B cell (primary cell): ENCODE measurements around the gene RANBP9. TPM values are rescaled to one million over a fixed set of nuclear protein-coding genes. Genes with fewer than 3 reads are reported as not detected.

Experiments
- ATAC-seq: fragments of 200-7000 bp; cut with Tn5 transposase; one replicate; pipeline ENCODE4 v1.10.0; 2021; ENCODE audit warnings: low read depth, mild to moderate bottlenecking, moderate number of reproducible peaks, moderate library complexity
- CTCF ChIA-PET: fragments of 350-600 bp; sonication (Branson Sonifier 250); formaldehyde crosslinking; loops from one replicate; lab custom pipeline; 2021; ENCODE audit warnings: antibody characterized with exemption, inconsistent platforms; lab: Charles Lee
- POLR2A ChIA-PET: fragments of 350-600 bp; sonication (Branson Sonifier 250); formaldehyde crosslinking; loops from one replicate; lab custom pipeline; 2021; ENCODE audit warnings: antibody characterized with exemption; lab: Charles Lee
- DNase-seq: peaks from one replicate; pipeline ENCODE4 v3.0.0; 2013
- H2AFZ ChIP-seq: 2 replicates; pipeline ENCODE4 v1.6.1; 2012; ENCODE audit warnings: mild to moderate bottlenecking, low read depth, low read length; ENCODE audit not compliant: insufficient read depth, poor library complexity, severe bottlenecking
- H3K27ac ChIP-seq, 2 donors: 1 replicate in 1 of 2; 2 replicates in 1 of 2; pipeline ENCODE4 v1.5.1; 2012 to 2013; ENCODE audit warnings: low read length in 2 of 2, mild to moderate bottlenecking in 2 of 2, moderate library complexity in 1 of 2
- H3K27me3 ChIP-seq, 4 experiments: fragments of 200-600 bp in 1 of 4; sonication (generic) in 1 of 4; replicated peaks in 1 of 4; 1 replicate in 2 of 4; 2 replicates in 2 of 4; pipeline versions ENCODE4 v1.6.1 to v1.7.0; 2013 to 2016; ENCODE audit warnings: low read length in 3 of 4, mild to moderate bottlenecking in 2 of 4, mixed read lengths in 1 of 4, moderate library complexity in 1 of 4; ENCODE audit not compliant: insufficient read depth in 4 of 4, control insufficient read depth in 3 of 4; ENCODE audit errors: control extremely low read depth in 1 of 4
- H3K36me3 ChIP-seq, 2 experiments: replicated peaks in 1 of 2; 1 replicate in 1 of 2; 2 replicates in 1 of 2; pipeline versions ENCODE4 v1.6.1 to v1.7.1; 2013; ENCODE audit warnings: low read length in 1 of 2; ENCODE audit not compliant: insufficient read depth in 2 of 2, control insufficient read depth in 1 of 2; ENCODE audit errors: control extremely low read depth in 1 of 2, extremely low read depth in 1 of 2
- H3K4me1 ChIP-seq, 2 donors: fragments of 200-600 bp in 1 of 2; sonication (generic) in 1 of 2; 1 replicate in 1 of 2; 2 replicates in 1 of 2; pipeline versions ENCODE4 v1.5.1 to v1.6.1; 2013 to 2017; ENCODE audit warnings: low read length in 2 of 2; ENCODE audit not compliant: control insufficient read depth in 2 of 2, insufficient read depth in 2 of 2
- H3K4me2 ChIP-seq: replicated peaks from 2 replicates; pipeline ENCODE3; 2012; ENCODE audit warnings: mild to moderate bottlenecking, low read depth, low read length; ENCODE audit not compliant: poor library complexity, severe bottlenecking
- H3K4me3 ChIP-seq, 5 experiments: fragments of 200-600 bp in 1 of 5; sonication (generic) in 1 of 5; 1 replicate in 3 of 5; 2 replicates in 2 of 5; pipeline versions ENCODE4 v1.5.1 to v1.7.0; 2011 to 2016; ENCODE audit warnings: low read length in 4 of 5, mild to moderate bottlenecking in 4 of 5, low read depth in 2 of 5, control low read depth in 1 of 5, moderate library complexity in 1 of 5; ENCODE audit not compliant: insufficient read depth in 1 of 5; ENCODE audit errors: control extremely low read depth in 1 of 5, extremely low read depth in 1 of 5
- H3K79me2 ChIP-seq: fragments of 200-600 bp; sonication (generic); one replicate; pipeline ENCODE4 v1.6.0; 2016; ENCODE audit warnings: low read length; ENCODE audit not compliant: control insufficient read depth, insufficient read depth
- H3K9ac ChIP-seq: fragments of 200-600 bp; sonication (generic); 2 replicates; pipeline ENCODE4 v1.6.1; 2017; ENCODE audit warnings: mild to moderate bottlenecking, low read length, moderate library complexity
- H3K9me3 ChIP-seq, 3 donors: one replicate each; pipeline versions ENCODE4 v1.6.1 to v1.7.1; 2013; ENCODE audit warnings: low read length in 2 of 3; ENCODE audit not compliant: control insufficient read depth in 2 of 3, insufficient read depth in 1 of 3; ENCODE audit errors: control extremely low read depth in 1 of 3
- H4K20me1 ChIP-seq: 2 replicates; pipeline ENCODE4 v1.6.0; 2012; ENCODE audit warnings: mild to moderate bottlenecking, low read length; ENCODE audit not compliant: insufficient read depth, control insufficient read depth, poor library complexity, severe bottlenecking
- H3K27ac Mint-ChIP-seq: one replicate; pipeline ENCODE4 v1.8.0; 2021; ENCODE audit warnings: mixed read lengths
- H3K27me3 Mint-ChIP-seq: one replicate; pipeline ENCODE4 v1.8.0; 2021; ENCODE audit warnings: mixed read lengths
- H3K4me1 Mint-ChIP-seq: one replicate; pipeline ENCODE4 v1.8.0; 2021; ENCODE audit warnings: mixed read lengths
- H3K4me3 Mint-ChIP-seq: one replicate; pipeline ENCODE4 v1.8.0; 2021; ENCODE audit warnings: mixed read lengths
- H3K9me3 Mint-ChIP-seq: one replicate; pipeline ENCODE4 v1.8.0; 2022; ENCODE audit warnings: mixed read lengths; ENCODE audit not compliant: insufficient read depth
- EZH2 ChIP-seq: IDR thresholded peaks from 2 replicates; pipeline ENCODE4 v1.6.1; 2012; ENCODE audit warnings: borderline replicate concordance, low read depth, mild to moderate bottlenecking, moderate library complexity, low read length; ENCODE audit not compliant: insufficient read depth, poor library complexity, severe bottlenecking
- WGBS: methylation state at CpG from one replicate; pipeline ENCODE4 v1.1.5; 2013; ENCODE audit warnings: missing lambda C conversion rate; ENCODE audit not compliant: insufficient coverage; 5-methylcytosine and 5-hydroxymethylcytosine counted together
- intact Hi-C: fragments of 100-400 bp; cut with micrococcal nuclease; formaldehyde crosslinking; loops from one replicate; pipeline ENCODE4 v1.10.0; 2022
- polyA plus RNA-seq: library from polyadenylated mRNA; depleted of rRNA; stranded (reverse); fragments of >200 nt; gene quantifications from 2 replicates; pipeline ENCODE4 v1.2.3, GENCODE V29; 2012
- total RNA-seq, 2 donors: library from RNA; stranded (reverse); fragments of 120-200 nt in 1 of 2; gene quantifications; 1 replicate in 1 of 2; 2 replicates in 1 of 2; pipeline versions ENCODE4 v1.2.3 to v1.2.4, GENCODE V29; 2013 to 2022
- TF ChIP-seq, protein P1 (sequence below): fragments of 200-600 bp; IDR thresholded peaks from one replicate; pipeline ENCODE4 v1.8.0; 2022; ENCODE audit warnings: antibody characterized with exemption, mild to moderate bottlenecking

The RANBP9 gene
- total and polyA plus RNA-seq, 2 donors (not counting 1 experiment from before 2014, with no cell fraction given): 20.0 to 34.1 TPM

DNA sequence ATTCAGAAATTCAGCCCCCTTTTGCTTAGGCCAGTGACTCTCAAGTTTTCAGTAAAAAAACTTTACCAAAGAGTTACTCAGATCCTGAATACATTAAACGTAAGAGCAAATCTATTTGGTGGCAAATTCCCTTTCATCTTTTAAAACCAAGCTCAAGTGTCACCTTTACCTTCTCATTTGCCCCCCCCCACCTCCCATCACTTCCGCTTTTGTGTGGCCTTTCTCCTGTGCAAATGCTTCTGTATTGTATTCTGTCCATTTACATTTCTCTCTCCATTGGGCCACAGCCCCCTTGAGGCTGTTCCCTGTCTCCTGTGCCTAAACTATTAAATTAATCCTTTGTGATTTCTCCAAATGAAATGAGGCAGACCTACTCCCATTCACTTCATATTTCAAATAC is 94.6 kb downstream of the RANBP9 start:
- H3K27ac ChIP-seq: peak overlapping the region in 1 of 2 donors; percentile 82
- peak overlapping the region; percentile 50 for H3K27ac Mint-ChIP-seq
- H3K4me1 Mint-ChIP-seq: peaks cover 40% of the 10 kb centered on the region
- H2AFZ ChIP-seq: no peak overlapping the region
- intact Hi-C loops: loop anchor here (5.0 to 10.0 kb wide), 2 partner anchors 162 to 1630 kb away; partner anchors contain the start of gene JARID2
- H3K36me3 ChIP-seq: peaks cover under 1 to 53% of the 10 kb centered on the region in 2 experiments
- H3K9ac ChIP-seq: no peak overlapping the region
- H4K20me1 ChIP-seq: peaks cover 25% of the 10 kb centered on the region
- 96% methylated on average over 2 of the region's 2 CpGs for WGBS
- peaks cover 16 to 22% of the 10 kb centered on the region in 2 donors for H3K4me1 ChIP-seq
- TF ChIP-seq, protein P1, sequence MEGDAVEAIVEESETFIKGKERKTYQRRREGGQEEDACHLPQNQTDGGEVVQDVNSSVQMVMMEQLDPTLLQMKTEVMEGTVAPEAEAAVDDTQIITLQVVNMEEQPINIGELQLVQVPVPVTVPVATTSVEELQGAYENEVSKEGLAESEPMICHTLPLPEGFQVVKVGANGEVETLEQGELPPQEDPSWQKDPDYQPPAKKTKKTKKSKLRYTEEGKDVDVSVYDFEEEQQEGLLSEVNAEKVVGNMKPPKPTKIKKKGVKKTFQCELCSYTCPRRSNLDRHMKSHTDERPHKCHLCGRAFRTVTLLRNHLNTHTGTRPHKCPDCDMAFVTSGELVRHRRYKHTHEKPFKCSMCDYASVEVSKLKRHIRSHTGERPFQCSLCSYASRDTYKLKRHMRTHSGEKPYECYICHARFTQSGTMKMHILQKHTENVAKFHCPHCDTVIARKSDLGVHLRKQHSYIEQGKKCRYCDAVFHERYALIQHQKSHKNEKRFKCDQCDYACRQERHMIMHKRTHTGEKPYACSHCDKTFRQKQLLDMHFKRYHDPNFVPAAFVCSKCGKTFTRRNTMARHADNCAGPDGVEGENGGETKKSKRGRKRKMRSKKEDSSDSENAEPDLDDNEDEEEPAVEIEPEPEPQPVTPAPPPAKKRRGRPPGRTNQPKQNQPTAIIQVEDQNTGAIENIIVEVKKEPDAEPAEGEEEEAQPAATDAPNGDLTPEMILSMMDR: no peak
- TF ChIP-seq EZH2: no peak
- H3K27me3 Mint-ChIP-seq: no peaks in the 10 kb centered on the region
- H3K27me3 ChIP-seq: no peaks in the 10 kb centered on the region
- H3K9me3 Mint-ChIP-seq: no peaks in the 10 kb centered on the region
- ChIA-PET POLR2A (no interaction called here), CTCF (interaction anchor here (0.5 to 7.2 kb wide), 6 partner anchors 8 to 279 kb away, joined by 3 to 53 read pairs (median 9); partner anchors contain the start of gene SIRT5)
- no peak overlapping the region for H3K4me3 ChIP-seq
- H3K4me3 Mint-ChIP-seq: peak overlapping the region; percentile 56
- no peaks in the 10 kb centered on the region for H3K9me3 ChIP-seq
- no peak for ATAC-seq
- peak; percentile 19 for DNase-seq
- H3K4me2 ChIP-seq: peak overlapping the region; percentile 90
- peaks cover 24% of the 10 kb centered on the region for H3K79me2 ChIP-seq

DNA sequence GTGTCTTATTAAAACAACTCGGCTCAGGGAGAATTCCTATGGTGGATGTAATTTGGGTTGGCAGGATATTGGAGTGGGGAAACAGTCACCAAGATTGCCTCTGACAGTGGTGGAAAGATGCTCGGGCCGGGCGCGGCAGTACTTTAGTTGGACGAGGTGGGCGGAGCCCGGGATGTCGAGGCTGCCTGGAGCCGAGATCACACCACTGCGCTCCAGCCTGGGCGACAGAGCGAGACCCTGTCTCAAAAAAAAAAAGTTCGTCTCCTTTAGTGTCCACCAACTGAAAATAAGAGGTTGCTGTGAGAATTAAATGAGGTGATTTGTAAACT is 95.9 kb downstream of the RANBP9 start:
- peaks cover 25% of the 10 kb centered on the region for H4K20me1 ChIP-seq
- peak overlapping the region; percentile 73 to 82 for H3K27ac ChIP-seq
- DNase-seq: no peak
- Mint-ChIP-seq H3K9me3 (no peaks in the 10 kb centered on the region), H3K4me3 (peak overlapping the region; percentile 97), H3K27ac (peak overlapping the region; percentile 97), H3K4me1 (peaks cover 46% of the 10 kb centered on the region), H3K27me3 (no peaks in the 10 kb centered on the region)
- H3K36me3 ChIP-seq: peaks cover 0 to 41% of the 10 kb centered on the region in 2 experiments
- no peaks in the 10 kb centered on the region for H3K9me3 ChIP-seq
- peak overlapping the region; percentile 90 for H2AFZ ChIP-seq
- intact Hi-C loops: loop anchor here (1.0 to 10.0 kb wide), 9 partner anchors 41 to 1632 kb away; partner anchors contain the start of genes GFOD1, JARID2, MCUR1 and SIRT5
- peak overlapping the region; percentile 90 for H3K4me2 ChIP-seq
- H3K27me3 ChIP-seq: no peaks in the 10 kb centered on the region
- no peak for ATAC-seq
- H3K79me2 ChIP-seq: peaks cover 24% of the 10 kb centered on the region
- WGBS: 0% methylated on average over 11 of the region's 14 CpGs
- ChIA-PET CTCF (interaction anchor here (0.6 to 7.2 kb wide), 22 partner anchors 10 to 289 kb away, joined by 3 to 53 read pairs (median 7); partner anchors contain the start of genes GFOD1, RANBP9, SIRT5 and TBC1D7), POLR2A (interaction anchor here (0.7 to 2.8 kb wide), 9 partner anchors 15 to 287 kb away, joined by 3 to 31 read pairs (median 4); partner anchors contain the start of genes GFOD1, MCUR1, SIRT5 and TBC1D7)
- H3K4me1 ChIP-seq: peaks cover 16 to 22% of the 10 kb centered on the region in 2 donors
- H3K9ac ChIP-seq: peak overlapping the region; percentile 81
- peak overlapping the region; percentile 79 to 94 (median 93) for H3K4me3 ChIP-seq
- TF ChIP-seq, protein P1: no peak
- no peak for TF ChIP-seq EZH2
